ENCODE results near the gene CATSPERB. TPM values are rescaled to one million over a fixed set of nuclear protein-coding genes. Genes with fewer than 3 reads are reported as not detected.
"Not testable (repeated sequence)": the region's sequence is repeated elsewhere in the genome, so short reads cannot be mapped to it uniquely, and the experiment has no call there.

Gene CATSPERB
- total RNA-seq, 1 experiment from 2014 or later = not detected

DNA sequence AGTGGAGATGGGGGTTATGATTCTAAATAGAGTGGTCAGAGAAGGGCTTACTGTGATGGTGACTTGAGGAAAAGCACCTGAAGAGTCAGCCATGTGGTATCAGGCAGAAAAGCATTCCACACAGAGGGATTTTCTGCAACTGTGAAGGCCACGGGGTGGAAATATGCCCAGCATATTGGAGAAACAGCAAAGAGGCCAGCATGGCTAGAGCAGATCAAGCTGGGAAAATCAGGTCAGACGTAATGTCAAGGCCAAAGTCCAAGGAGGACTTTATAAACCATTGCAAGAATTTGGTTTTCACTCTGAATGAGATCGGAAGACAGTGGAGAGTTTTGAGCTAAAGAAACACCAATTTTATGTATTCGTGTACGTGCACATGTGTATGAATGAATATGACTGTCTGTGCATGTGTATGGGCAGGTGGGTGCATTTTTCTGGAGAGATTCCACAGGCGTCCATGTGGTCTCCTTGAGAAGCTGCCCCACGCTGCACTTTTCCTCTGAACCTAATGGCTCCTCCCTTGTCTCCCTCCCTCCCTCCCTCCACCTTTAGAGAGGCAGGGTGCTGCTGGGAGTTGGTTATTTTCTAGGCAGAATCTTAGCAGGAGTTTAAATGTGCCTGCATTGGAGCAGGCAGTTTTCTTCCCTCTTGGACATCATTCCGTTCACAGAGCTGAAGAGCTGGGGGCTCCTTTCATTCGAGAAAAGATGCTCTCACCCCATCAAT, 124.4 kb downstream of the CATSPERB start:
- DNase-seq (ENCODE audit: low read depth) = no peak
- in situ Hi-C loops (cut with HindIII; ENCODE audit: low pct_unique_long_range_greater_than_20kb, low sequenced_read_pairs) = no loop called here

GRCh38 chr14:91606851-91607250, 125.0 kb downstream of the CATSPERB start:
- in situ Hi-C loops (cut with HindIII; ENCODE audit: low pct_unique_long_range_greater_than_20kb, low sequenced_read_pairs) = no loop called here
- no peak for DNase-seq (ENCODE audit: low read depth)

- DNase-seq (ENCODE audit: low read depth); in situ Hi-C loops (cut with HindIII; ENCODE audit: low pct_unique_long_range_greater_than_20kb, low sequenced_read_pairs): not testable (repeated sequence)
These were observed 127.3 kb downstream of the CATSPERB start for GRCh38 chr14:91604611-91605010.

- in situ Hi-C loops (cut with HindIII; ENCODE audit: low pct_unique_long_range_greater_than_20kb, low sequenced_read_pairs) = no loop called here
- DNase-seq (ENCODE audit: low read depth) = no peak
These were observed 131.9 kb downstream of the CATSPERB start for GRCh38 chr14:91599994-91600393.

GRCh38 chr14:91595736-91596135, 136.2 kb downstream of the CATSPERB start:
- no peak for DNase-seq (ENCODE audit: low read depth)
- in situ Hi-C loops (cut with HindIII; ENCODE audit: low pct_unique_long_range_greater_than_20kb, low sequenced_read_pairs) = no loop called here

DNA sequence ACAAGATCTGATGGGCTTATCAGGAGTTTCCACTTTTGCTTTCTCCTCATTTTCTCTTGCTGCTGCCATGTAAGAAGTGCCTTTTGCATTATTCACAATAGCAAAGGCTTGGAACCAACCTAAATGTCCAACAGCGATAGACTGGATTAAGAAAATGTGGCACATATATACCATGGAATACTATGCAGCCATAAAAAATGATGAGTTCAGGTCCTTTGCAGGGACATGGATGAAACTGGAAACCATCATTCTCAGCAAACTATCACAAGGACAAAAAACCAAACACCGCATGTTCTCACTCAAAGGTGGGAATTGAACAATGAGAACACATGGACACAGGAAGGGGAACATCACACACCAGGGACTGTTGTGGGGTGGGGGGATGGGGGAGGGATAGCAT, 137.9 kb downstream of the CATSPERB start:
- DNase-seq (ENCODE audit: low read depth); in situ Hi-C loops (cut with HindIII; ENCODE audit: low pct_unique_long_range_greater_than_20kb, low sequenced_read_pairs): not testable (repeated sequence)

- in situ Hi-C loops (cut with HindIII; ENCODE audit: low pct_unique_long_range_greater_than_20kb, low sequenced_read_pairs) = no loop called here
- no peak for DNase-seq (ENCODE audit: low read depth)
These were observed 145.5 kb downstream of the CATSPERB start for GRCh38 chr14:91586410-91586809.

DNA sequence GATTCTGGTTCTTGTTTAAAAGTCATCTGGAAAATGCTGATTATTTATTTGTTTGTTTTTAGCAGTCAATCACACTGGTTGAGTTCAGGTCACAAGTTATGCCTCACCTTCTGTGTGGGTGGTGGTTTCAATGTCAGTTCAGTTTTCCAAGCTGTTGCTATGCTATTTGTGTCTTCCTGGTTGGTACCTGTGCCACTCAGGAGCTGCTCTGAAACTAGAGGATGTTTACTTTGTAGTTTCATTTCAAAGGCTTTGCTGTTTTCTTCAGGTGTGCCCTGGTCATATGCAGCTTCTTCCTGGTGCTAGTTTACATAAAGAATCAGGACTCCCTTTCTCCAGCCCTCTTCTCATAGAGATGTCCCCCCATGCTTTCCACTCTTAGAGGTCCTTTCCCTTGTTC, 146.0 kb downstream of the CATSPERB start:
- no peak for DNase-seq (ENCODE audit: low read depth)
- in situ Hi-C loops (cut with HindIII; ENCODE audit: low pct_unique_long_range_greater_than_20kb, low sequenced_read_pairs) = no loop called here

- in situ Hi-C loops (cut with HindIII; ENCODE audit: low pct_unique_long_range_greater_than_20kb, low sequenced_read_pairs) = no loop called here
- no peak for DNase-seq (ENCODE audit: low read depth)
These were observed 149.1 kb downstream of the CATSPERB start for GRCh38 chr14:91582761-91583160.

DNA sequence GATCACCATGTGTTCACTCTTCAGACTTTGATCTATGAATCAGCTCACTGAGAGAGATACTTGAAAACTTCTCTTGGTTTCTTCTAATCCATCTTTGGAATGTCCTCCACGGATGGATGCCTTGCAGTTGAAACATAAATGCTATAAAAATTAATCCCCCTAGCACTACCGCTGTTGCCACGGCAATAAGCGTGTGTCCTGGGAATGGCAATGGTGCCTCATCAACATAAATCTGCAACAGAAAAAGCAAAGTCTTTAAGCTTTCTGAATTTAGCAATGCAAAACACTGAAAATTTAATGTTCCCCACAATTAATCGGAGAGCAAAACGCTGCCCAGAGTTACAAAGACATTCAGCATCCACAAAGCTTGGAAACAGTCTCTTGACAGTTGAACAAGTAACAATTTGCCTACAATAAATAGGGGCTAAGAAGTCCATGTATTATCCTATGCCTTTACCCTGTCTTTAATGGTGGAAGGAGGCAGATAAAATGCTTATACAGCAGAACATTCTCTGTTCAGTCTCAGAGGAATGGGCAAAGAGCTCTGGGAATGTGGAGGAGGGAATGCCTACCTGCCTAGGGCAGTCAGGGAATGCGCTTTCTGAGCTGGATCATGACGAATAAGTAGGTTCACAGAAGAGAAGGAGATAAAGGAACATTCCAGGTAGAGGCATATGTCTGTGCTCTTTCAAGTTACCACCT, 150.9 kb downstream of the CATSPERB start:
- in situ Hi-C loops (cut with HindIII; ENCODE audit: low pct_unique_long_range_greater_than_20kb, low sequenced_read_pairs) = no loop called here
- DNase-seq (ENCODE audit: low read depth) = no peak

DNA sequence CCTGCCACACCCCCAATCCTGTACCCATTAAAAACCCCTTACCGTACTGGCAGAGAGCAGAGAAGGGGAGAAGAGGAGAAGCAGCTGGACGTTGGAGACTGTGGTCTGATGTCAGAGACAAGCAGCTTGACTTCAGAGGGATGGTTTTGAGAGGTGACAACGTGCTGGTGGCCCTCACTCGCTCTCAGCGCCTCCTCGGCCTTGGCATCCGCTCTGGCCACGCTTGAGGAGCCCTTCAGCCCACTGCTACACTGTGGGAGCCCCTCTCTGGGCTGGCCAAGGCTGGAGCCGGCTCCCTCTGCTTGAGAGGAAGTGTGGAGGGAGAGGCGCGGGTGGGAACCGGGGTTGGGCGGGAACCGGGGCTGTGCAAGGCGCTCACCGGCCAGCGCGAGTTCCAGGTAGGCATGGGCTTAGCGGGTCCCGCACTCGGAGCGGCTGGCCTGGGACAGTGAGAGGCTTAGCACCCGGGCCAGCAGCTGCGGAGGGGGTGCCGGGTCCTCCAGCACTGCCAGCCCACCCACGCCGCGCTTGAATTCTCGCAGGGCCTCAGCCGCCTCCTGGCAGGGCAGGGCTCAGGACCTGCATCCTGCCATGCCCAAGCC, 154.2 kb downstream of the CATSPERB start:
- in situ Hi-C loops (cut with HindIII; ENCODE audit: low pct_unique_long_range_greater_than_20kb, low sequenced_read_pairs) = no loop called here

DNA sequence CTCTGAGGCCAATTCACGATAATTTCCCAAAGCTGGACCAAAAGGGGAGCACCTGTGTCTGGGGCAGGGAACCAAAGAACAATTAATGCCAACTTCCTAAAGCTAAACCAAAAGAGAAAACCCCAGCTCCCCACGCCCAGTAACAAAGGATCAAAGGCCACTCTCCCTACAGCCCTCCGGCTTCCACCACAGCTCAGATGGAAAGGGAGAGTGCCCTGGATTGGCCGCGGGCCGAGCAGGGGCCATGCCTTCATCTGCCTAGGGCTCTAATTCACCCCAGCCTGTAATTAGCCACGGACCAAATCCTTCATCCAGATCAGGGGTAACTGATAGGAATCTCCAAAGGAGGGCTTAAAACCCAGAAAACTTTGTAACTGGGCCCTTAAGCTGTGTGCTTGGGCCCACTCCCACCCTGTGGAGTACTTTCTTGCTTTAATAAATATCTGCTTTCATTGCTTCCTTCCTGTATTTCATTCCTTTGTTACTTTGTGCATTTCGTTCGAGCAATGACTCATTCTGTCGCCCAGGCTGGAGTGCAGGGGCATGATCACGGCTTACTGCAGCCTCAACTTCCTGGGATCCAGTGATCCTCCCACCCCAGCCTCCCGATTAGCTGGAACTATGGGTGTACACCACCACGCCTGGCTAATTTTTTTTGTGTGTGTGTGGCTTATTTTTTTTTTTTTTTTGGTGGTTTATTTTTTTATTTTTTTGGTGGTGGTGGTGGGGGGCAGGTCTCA, 156.2 kb downstream of the CATSPERB start:
- in situ Hi-C loops (cut with HindIII; ENCODE audit: low pct_unique_long_range_greater_than_20kb, low sequenced_read_pairs) = no loop called here
- no peak for DNase-seq (ENCODE audit: low read depth)

More for the DNA sequence above, 154.2 kb downstream of the CATSPERB start:
- DNase-seq (ENCODE audit: low read depth) = no peak

- DNase-seq (ENCODE audit: low read depth) = peak; percentile 52
These were observed 157.7 kb downstream of the CATSPERB start for GRCh38 chr14:91573894-91574837.

GRCh38 chr14:91573528-91573893, 158.4 kb downstream of the CATSPERB start:
- in situ Hi-C loops (cut with HindIII; ENCODE audit: low pct_unique_long_range_greater_than_20kb, low sequenced_read_pairs) = no loop called here
- no peak for DNase-seq (ENCODE audit: low read depth)

More at GRCh38 chr14:91573894-91574837, 157.7 kb downstream of the CATSPERB start:
- in situ Hi-C loops (cut with HindIII; ENCODE audit: low pct_unique_long_range_greater_than_20kb, low sequenced_read_pairs) = no loop called here

DNA sequence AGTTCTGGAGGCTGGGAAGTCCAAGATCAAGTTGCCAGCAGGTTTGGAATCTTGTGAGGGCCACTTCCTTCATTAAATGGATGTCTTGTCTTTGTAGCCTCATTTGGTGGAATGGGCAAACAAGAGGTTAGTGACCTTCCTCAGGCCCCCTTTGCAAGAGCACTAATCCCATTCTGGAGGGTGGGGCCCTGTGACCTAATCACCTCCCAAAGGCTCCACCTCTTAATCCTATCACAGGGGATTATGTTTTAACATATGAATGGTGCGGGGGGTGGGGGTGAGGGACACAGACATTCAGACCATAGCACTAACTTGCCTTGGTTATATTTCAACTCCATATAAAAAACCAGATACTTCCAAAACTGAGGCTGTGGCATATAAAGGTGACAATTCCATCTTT, 161.9 kb downstream of the CATSPERB start:
- in situ Hi-C loops (cut with HindIII; ENCODE audit: low pct_unique_long_range_greater_than_20kb, low sequenced_read_pairs) = no loop called here
- no peak for DNase-seq (ENCODE audit: low read depth)

GRCh38 chr14:91569301-91569700, 162.6 kb downstream of the CATSPERB start:
- DNase-seq (ENCODE audit: low read depth) = no peak
- in situ Hi-C loops (cut with HindIII; ENCODE audit: low pct_unique_long_range_greater_than_20kb, low sequenced_read_pairs) = no loop called here

DNA sequence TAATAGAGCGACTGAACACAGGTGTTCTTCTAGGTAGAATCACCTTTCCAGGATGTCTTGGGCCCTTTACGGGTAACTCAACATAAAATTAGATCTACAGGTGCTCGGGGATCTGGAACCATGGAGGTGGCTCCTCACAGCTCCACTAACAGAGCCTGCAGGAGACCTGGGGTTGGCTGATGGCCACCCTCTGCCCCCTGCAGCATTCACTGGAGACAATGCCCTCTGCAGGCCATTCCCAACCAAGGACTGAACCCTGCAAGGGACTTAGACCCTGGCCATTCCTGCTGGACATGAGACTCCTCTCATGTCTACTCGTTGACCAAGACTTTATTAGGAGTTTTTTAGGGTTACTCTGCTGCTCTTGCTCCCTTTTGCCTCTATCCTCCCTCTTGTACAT, 163.3 kb downstream of the CATSPERB start:
- no peak for DNase-seq (ENCODE audit: low read depth)
- in situ Hi-C loops (cut with HindIII; ENCODE audit: low pct_unique_long_range_greater_than_20kb, low sequenced_read_pairs) = no loop called here

DNA sequence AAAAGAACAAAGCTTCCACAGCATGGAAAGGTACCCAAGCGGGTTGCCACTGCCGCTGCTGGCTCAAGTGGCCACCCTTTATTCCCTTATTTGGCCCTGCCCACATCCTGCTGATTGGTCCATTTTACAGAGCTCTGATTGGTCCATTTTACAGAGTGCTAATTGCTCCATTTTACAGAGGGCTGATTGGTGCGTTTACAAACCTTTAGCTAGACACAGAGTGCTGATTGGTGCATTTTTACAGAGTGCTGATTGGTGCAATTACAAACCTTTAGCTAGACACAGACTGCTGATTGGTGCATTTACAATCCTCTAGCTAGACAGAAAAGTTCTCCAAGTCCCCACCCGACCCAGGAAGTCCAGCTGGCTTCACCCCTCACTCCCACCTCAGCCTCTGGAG, 164.1 kb downstream of the CATSPERB start:
- DNase-seq (ENCODE audit: low read depth); in situ Hi-C loops (cut with HindIII; ENCODE audit: low pct_unique_long_range_greater_than_20kb, low sequenced_read_pairs): not testable (repeated sequence)

Data from Caki2 (cell line).